ENCODE results near the gene TBL3.

DNA sequence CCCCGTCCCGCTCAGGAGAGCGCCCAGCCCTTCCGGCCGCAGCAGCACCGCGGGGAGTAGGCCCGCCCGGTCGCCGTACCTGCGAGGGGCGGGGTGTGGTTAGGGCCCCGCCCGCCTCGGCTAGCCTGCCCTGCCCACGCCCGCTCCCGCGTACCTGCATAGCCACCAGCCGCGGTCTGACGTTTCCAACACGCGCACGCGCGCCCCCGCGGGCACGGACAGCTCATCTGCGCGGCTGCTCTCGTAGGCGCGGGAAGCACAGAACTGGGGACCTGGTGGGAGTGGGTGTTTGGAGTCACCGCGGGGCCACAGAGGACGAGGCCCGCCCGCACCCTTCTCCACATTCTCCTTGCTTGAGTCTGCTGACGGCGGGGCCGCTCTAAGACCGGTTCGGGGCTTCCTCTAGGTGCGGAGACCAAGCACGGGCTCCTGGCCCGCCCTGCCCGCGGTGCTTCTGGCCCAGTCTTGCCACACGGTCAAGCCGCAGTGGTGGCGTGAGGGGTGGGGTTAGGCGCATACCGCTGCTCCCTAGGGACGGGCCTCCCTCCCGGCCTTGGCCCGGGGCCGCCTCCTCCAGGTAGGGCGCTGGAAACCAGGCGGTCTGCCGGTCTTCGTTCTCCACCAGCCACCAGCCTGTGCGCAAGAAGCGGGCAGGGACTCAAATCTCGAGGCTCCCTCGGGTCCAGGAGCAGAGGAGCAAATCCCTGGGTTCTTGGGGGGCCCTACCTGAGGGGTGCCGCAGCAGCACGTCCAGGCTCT, 7.6 kb downstream of the TBL3 start:
- TF ChIP-seq, protein P1, sequence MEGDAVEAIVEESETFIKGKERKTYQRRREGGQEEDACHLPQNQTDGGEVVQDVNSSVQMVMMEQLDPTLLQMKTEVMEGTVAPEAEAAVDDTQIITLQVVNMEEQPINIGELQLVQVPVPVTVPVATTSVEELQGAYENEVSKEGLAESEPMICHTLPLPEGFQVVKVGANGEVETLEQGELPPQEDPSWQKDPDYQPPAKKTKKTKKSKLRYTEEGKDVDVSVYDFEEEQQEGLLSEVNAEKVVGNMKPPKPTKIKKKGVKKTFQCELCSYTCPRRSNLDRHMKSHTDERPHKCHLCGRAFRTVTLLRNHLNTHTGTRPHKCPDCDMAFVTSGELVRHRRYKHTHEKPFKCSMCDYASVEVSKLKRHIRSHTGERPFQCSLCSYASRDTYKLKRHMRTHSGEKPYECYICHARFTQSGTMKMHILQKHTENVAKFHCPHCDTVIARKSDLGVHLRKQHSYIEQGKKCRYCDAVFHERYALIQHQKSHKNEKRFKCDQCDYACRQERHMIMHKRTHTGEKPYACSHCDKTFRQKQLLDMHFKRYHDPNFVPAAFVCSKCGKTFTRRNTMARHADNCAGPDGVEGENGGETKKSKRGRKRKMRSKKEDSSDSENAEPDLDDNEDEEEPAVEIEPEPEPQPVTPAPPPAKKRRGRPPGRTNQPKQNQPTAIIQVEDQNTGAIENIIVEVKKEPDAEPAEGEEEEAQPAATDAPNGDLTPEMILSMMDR (IDR thresholded peaks at IDR 0.05), result no peak
- no peak for TF ChIP-seq POLR2A (IDR thresholded peaks at IDR 0.05)

Data from uterus (tissue), 2 donors.